Psoas muscle (tissue), 8 donors: ENCODE data around the gene POU4F3. TPM values are rescaled to one million over a fixed set of nuclear protein-coding genes. Genes with fewer than 3 reads are reported as not detected.

Source experiments
- ATAC-seq, 4 donors: fragments of 200-7000 bp; cut with Tn5 transposase; one replicate each; pipeline ENCODE4 v1.9.1; 2020; ENCODE audit warnings: moderate library complexity in 3 of 4, mild to moderate bottlenecking in 2 of 4
- DNase-seq, 2 donors: peaks; one replicate each; pipeline ENCODE4 v3.0.0-alpha.2; 2020
- H3K27ac ChIP-seq: fragments of 200-600 bp; one replicate; pipeline ENCODE4 v1.8.0; 2022
- H3K27me3 ChIP-seq, 3 donors: fragments of 200-600 bp in 1 of 3; one replicate each; pipeline versions ENCODE4 v1.6.1 to v1.8.0; 2013 to 2022; ENCODE audit warnings: low read length in 2 of 3, mild to moderate bottlenecking in 2 of 3, moderate library complexity in 1 of 3; ENCODE audit not compliant: insufficient read depth in 3 of 3
- H3K36me3 ChIP-seq, 2 donors: fragments of 200-600 bp in 1 of 2; one replicate each; pipeline versions ENCODE4 v1.6.1 to v1.8.0; 2013 to 2022; ENCODE audit warnings: low read depth in 1 of 2, mild to moderate bottlenecking in 1 of 2, moderate library complexity in 1 of 2; ENCODE audit not compliant: insufficient read depth in 1 of 2
- H3K4me1 ChIP-seq: fragments of 200-600 bp; one replicate; pipeline ENCODE4 v1.8.0; 2022
- H3K4me3 ChIP-seq: fragments of 200-600 bp; one replicate; pipeline ENCODE4 v1.8.0; 2022; ENCODE audit warnings: mild to moderate bottlenecking
- H3K9me3 ChIP-seq: fragments of 200-600 bp; one replicate; pipeline ENCODE4 v1.8.0; 2022
- WGBS, 3 donors: extraction: QIAGEN DNeasy Blood & Tissue Kit; methylation state at CpG; one replicate each; pipeline versions ENCODE4 v1.1.6 to v1.1.7; 2013; 5-methylcytosine and 5-hydroxymethylcytosine counted together
- intact Hi-C, 2 donors: fragments of 100-400 bp; cut with DNase I; formaldehyde crosslinking; loops; one replicate each; pipeline versions ENCODE4 v1.11.0 to v1.14.2; 2022
- polyA plus RNA-seq, 3 donors: library from polyadenylated mRNA; stranded (reverse); fragments of 200-250 nt; gene quantifications; one replicate each; pipeline ENCODE4 v1.2.3, GENCODE V29; 2013
- total RNA-seq, 4 donors: library from RNA; stranded (reverse); fragmentation: NEBNext Ultra II Directional in 2 of 4; extraction: Animal tissue kit (Norgen Biotek cat#: 25700) in 2 of 4; gene quantifications; one replicate each; pipeline versions ENCODE4 v1.2.1 to v1.2.4, GENCODE V29; 2021 to 2023
- TF ChIP-seq, protein P1 (sequence below): fragments of 200-600 bp; IDR thresholded peaks from one replicate; pipeline ENCODE4 v1.8.0; 2022; ENCODE audit warnings: antibody characterized with exemption
- donor health status: healthy with polysubstance abuse.
- donor health status: DM: no; HTN: no; CAD: no; lungs with moderate emphysema.
- donor health status: Bipolar disorder and iron deficiency.
- donor health status: healthy.
- donor health status: DM: yes; HTN: yes; CAD: no.
- donor health status: DM: no; HTN: no; CAD: no.
- donor health status: DM: no; HTN: no; CAD: no.
- donor health status: DM: yes; HTN: yes; CAD: no.

POU4F3 gene
- total and polyA plus RNA-seq, 7 donors, result 0.04 TPM; not detected in 6

DNA sequence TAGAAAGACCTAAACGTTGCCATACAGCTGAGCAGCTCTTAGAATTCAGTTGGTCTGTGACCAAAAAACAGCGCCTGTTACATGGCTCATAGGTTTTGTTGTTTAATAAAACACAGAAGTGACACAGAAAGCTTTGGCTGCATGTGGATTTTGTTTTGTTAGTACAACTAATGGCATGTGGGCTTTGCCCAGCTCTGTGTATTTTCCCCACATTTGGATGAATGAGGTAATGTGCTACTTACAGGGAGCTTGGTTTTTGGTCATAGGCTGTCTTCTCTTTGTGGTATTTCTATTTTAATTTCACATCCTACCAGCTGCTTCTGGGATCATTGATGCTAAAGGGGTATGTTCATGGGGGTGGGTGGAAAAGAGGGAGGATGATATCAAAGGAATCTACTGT, 37.0 kb upstream of the POU4F3 start:
- no peak for DNase-seq
- H3K27me3 ChIP-seq, result peaks cover 0 to 6% (median 4%) of the 10 kb centered on the region in 3 donors
- ATAC-seq, result no peak
- no peak overlapping the region for H3K27ac ChIP-seq
- intact Hi-C loops, result no loop called here
- no peaks in the 10 kb centered on the region for H3K9me3 ChIP-seq
- H3K4me1 ChIP-seq, result no peaks in the 10 kb centered on the region
- no peaks in the 10 kb centered on the region for H3K36me3 ChIP-seq
- H3K4me3 ChIP-seq, result no peak overlapping the region
- WGBS, 3 donors, result 51 to 74% (median 66%) methylated on average over 2 of the region's 2 CpGs
- TF ChIP-seq, protein P1, sequence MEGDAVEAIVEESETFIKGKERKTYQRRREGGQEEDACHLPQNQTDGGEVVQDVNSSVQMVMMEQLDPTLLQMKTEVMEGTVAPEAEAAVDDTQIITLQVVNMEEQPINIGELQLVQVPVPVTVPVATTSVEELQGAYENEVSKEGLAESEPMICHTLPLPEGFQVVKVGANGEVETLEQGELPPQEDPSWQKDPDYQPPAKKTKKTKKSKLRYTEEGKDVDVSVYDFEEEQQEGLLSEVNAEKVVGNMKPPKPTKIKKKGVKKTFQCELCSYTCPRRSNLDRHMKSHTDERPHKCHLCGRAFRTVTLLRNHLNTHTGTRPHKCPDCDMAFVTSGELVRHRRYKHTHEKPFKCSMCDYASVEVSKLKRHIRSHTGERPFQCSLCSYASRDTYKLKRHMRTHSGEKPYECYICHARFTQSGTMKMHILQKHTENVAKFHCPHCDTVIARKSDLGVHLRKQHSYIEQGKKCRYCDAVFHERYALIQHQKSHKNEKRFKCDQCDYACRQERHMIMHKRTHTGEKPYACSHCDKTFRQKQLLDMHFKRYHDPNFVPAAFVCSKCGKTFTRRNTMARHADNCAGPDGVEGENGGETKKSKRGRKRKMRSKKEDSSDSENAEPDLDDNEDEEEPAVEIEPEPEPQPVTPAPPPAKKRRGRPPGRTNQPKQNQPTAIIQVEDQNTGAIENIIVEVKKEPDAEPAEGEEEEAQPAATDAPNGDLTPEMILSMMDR, result no peak

DNA sequence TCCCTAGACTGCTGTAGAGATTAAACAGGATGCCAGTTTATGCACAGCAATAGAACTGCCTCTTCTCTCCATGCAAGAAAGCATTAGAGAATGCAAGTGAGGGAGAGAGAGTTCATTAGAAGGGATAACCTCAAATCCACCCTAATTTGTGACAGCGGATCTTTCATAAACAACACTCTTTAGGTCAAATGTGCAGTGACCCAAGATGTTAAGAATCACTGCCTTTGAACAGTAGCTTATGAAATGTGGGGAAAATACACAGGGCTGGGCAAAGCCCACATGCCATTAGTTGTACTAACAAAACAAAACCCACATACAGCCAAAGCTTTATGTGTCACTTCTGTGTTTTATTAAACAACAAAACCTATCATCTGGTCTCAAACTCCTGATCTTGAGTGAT, 36.2 kb upstream of the POU4F3 start:
- 86 to 94% (median 90%) methylated on average over 1 of the region's 1 CpG for WGBS, 3 donors
- Histone ChIP-seq H3K36me3 (no peaks in the 10 kb centered on the region), H3K27ac (no peak overlapping the region), H3K9me3 (no peaks in the 10 kb centered on the region), H3K4me1 (no peaks in the 10 kb centered on the region), H3K27me3 (peaks cover 0 to 6% (median 4%) of the 10 kb centered on the region in 3 donors), H3K4me3 (no peak overlapping the region)
- no peak for DNase-seq
- TF ChIP-seq, protein P1, result no peak
- no peak for ATAC-seq
- intact Hi-C loops, result no loop called here

DNA sequence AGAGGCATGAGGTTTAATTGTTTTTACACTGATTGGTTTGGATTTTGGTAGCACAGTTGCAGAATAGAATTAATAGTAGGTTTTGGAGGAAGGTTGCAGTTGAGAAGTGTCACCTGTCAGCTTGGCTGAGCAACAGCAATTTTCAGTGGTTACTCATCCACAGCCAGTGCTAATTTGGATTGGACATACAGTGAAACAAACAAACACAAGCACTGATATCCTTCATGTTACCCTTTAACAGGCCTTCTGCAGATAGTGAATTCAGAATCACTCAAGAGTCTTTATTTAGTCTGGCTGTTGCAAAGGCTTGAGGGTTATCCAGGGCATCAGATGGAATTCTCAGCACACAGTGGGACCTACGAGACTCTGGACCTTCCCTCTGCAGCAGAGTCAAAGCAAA, 31.8 kb upstream of the POU4F3 start:
- Histone ChIP-seq H3K9me3 (no peaks in the 10 kb centered on the region), H3K27me3 (peaks cover 0 to 4% (median 2%) of the 10 kb centered on the region in 3 donors), H3K4me1 (no peaks in the 10 kb centered on the region), H3K27ac (no peak overlapping the region), H3K4me3 (no peak overlapping the region), H3K36me3 (no peaks in the 10 kb centered on the region)
- intact Hi-C loops, result no loop called here
- WGBS, 3 donors, result 19 to 29% (median 24%) methylated on average over 1 of the region's 1 CpG
- ATAC-seq (peak in 1 of 4 donors; percentile 37), DNase-seq (no peak)
- TF ChIP-seq, protein P1, result no peak

DNA sequence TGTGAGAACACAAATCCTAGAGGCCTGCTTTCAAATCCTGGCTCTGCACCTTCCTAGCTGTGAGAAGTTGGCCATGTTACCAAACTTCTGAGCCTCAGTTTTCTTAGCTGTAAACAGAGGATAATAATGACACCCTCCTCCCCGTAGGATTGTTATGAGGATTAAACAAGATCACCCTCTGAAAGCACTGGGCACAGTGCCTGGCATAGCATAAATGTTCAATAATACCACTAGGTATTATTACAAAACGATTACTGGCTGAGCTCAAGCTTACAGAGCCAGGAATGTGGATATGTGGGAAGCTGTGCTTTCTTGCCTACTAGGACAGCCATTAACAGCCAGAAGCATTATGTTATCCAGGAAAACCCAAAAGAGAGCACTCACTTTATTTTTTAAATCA, 30.8 kb upstream of the POU4F3 start:
- Histone ChIP-seq H3K27me3 (peaks cover 0 to 3% (median 0%) of the 10 kb centered on the region in 3 donors), H3K9me3 (no peaks in the 10 kb centered on the region), H3K4me1 (no peaks in the 10 kb centered on the region), H3K36me3 (no peaks in the 10 kb centered on the region), H3K27ac (no peak overlapping the region), H3K4me3 (no peak overlapping the region)
- DNase-seq, result no peak
- ATAC-seq, result no peak
- TF ChIP-seq, protein P1, result no peak
- WGBS, 3 donors, result 27 to 51% (median 38%) methylated on average over 2 of the region's 2 CpGs
- intact Hi-C loops, result no loop called here

DNA sequence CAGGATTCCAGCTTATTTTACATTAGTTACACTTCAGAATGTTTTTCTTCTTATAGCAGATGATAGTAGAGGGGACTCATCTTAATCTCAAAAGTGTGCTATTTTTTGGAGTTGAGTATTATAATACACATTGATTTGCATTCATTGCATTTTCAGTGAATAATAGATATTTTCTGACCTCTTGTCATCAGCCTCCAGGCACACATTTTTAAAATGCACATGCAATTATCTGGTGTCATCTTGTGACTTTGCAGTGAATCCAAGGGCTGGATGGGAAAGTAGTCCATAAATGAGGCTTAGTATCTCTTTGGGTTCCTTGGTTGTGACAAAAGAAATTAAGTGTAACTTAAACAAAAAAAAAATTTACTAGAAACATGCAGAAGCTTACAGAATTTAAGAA, 28.1 kb upstream of the POU4F3 start:
- no peaks in the 10 kb centered on the region for H3K36me3 ChIP-seq
- no peaks in the 10 kb centered on the region for H3K4me1 ChIP-seq
- TF ChIP-seq, protein P1, result no peak
- intact Hi-C loops, result no loop called here
- ATAC-seq, result no peak
- H3K27ac ChIP-seq, result no peak overlapping the region
- no peak overlapping the region for H3K4me3 ChIP-seq
- no peaks in the 10 kb centered on the region for H3K9me3 ChIP-seq
- peaks cover 0 to 3% (median 0%) of the 10 kb centered on the region in 3 donors for H3K27me3 ChIP-seq
- DNase-seq, result no peak
